ENCODE data around the gene CORO2A.

DNA sequence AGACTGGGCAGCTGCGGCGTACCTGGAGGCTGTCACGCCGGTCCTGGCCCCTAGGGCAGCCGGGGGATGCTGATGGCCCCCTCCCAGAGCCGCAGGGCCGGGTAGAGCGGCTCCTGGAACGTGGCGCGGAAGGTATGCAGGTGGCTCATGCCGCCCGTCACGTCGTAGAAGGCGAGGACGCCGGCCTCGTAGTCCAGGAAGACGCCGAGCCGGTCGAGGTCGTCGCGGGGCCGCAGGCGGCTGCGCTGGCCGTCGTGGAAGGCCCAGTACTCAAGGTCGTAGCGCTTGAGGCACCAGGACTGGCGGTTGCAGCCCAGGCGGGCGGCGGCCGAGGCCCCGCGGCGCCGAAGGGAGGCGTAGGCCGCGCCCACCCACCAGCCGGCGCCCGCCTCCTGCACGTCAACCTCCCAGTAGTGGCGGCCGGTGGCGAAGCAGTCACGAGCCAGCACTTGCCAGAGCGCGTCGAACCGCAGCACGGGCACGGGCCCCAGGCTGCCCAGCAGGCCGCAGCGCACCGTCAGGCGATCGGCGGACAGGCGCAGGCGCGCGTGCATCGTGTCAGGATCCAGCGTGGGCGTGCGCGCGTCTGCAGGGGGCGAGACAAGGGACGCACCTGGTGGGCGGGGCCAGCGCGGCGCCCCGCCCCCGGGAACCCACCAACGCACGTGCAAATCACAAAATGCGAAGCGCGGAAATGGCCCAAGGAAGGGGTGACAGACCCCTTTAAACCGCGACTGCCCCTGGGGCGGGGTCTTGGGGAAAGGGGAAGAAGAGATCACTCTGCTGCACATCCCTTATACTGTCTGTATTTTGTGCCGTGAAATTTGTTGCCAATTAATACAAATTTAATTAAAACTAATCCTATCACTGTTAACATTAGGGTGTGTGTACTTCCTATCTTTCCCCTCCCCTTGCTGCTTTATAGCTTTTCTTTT, 104.8 kb downstream of the CORO2A start:
- TF ChIP-seq CTCF (IDR thresholded peaks at IDR 0.05; ENCODE audit: borderline replicate concordance, extremely low read depth, low read length, poor library complexity, severe bottlenecking) (no peak), EZH2 (IDR thresholded peaks at IDR 0.05; ENCODE audit: borderline replicate concordance, low read depth, low read length, severe bottlenecking) (no peak)
